ENCODE results near the gene RASL11B. TPM values are rescaled to one million over a fixed set of nuclear protein-coding genes. Genes with fewer than 3 reads are reported as not detected.

RASL11B gene
- total RNA-seq (2014; rRNA removed; shearing (Covaris generic)): 0.10 TPM in 1 of 2 replicates, not detected in the other
- total RNA-seq (2022): not detected in 2 replicates
- not detected for Bru-seq, nascent RNA
- not detected for BruChase-seq, experiment 1, labeled RNA remaining after a 6-hour chase
- BruChase-seq, experiment 2, labeled RNA remaining after a 2-hour chase: not detected
- long read RNA-seq: 0 reads

- Histone ChIP-seq H3K4me3 (ENCODE audit: low read depth, low read length, poor library complexity, severe bottlenecking) (no peak within 1 kb of the TSS), H3K4me2 (ENCODE audit: low read length) (peak within 1 kb of the TSS; percentile 9; the same call in 1 of the 2 replicates), H3K9me3 (ENCODE audit: low read length) (no peaks in the 10 kb centered on the region), H3K27ac (ENCODE audit: low read depth, low read length, poor library complexity, severe bottlenecking) (no peak within 1 kb of the TSS), H3K4me1 (ENCODE audit: insufficient read depth, low read length, poor library complexity, severe bottlenecking) (no peaks in the 10 kb centered on the region), H3K79me2 (ENCODE audit: insufficient read depth, low read depth, low read length) (no peaks in the 10 kb centered on the region), H2AFZ (ENCODE audit: low read length) (no peak within 1 kb of the TSS), H4K20me1 (ENCODE audit: insufficient read depth, low read length) (no peaks in the 10 kb centered on the region), H3K9me2 (ENCODE audit: insufficient read depth, low read length) (no peaks in the 10 kb centered on the region), H3K36me3 (ENCODE audit: insufficient read depth, low read length) (no peaks in the 10 kb centered on the region)
- intact Hi-C loops (cut with micrococcal nuclease; ENCODE audit: unreplicated experiment): loop anchor here (10.0 kb wide), 1 partner anchor 487 kb away; no protein-coding TSS in a partner anchor
- no peak for TF ChIP-seq EZH2phosphoT487 (IDR thresholded peaks at IDR 0.05; ENCODE audit: borderline replicate concordance, low read depth, low read length)
- TF ChIP-seq CTCF (conservative IDR thresholded peaks at IDR 0.05; ENCODE audit: low read length): no peak
- ChIA-PET CTCF (ENCODE audit: unreplicated experiment) (no interaction called here), POLR2A (no interaction called here)
- no peak for DNase-seq (ENCODE audit: low spot score)
- no TSS peak for BruUV-seq (replicated peaks)
Observed at GRCh38 chr4:52861879-52862616, at the start of gene RASL11B. Gene RASL11B, plus strand, starts transcription at chr4:52862317. Its CDS starts 191 bp downstream, at chr4:52862508.

DNA sequence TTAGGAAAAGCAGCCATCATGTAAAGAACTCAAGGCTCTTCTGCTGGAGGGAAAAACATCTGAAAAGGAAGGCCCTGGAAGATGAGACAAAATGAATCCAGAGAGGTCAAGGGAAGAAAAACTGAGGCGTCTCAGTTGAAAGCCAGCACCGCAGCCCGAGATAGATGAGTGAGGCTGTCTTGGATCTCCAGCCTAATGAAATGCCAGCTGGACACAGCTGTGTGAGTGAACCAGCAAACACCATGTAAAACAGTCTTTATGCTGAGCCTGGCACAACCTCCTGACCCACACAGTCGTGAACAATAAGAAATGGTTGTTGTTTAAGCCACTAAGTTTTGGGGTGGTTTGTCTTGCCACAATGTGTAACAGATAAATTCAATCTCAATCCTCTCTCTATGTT is 48.6 kb upstream of the RASL11B start:
- Histone ChIP-seq H3K4me1 (ENCODE audit: insufficient read depth, low read length, poor library complexity, severe bottlenecking) (no peaks in the 10 kb centered on the region), H3K9me3 (ENCODE audit: low read length) (no peaks in the 10 kb centered on the region), H2AFZ (ENCODE audit: low read length) (no peak overlapping the region), H3K9me2 (ENCODE audit: insufficient read depth, low read length) (no peaks in the 10 kb centered on the region), H3K4me2 (ENCODE audit: low read length) (no peak overlapping the region), H4K20me1 (ENCODE audit: insufficient read depth, low read length) (no peaks in the 10 kb centered on the region), H3K36me3 (ENCODE audit: insufficient read depth, low read length) (no peaks in the 10 kb centered on the region), H3K4me3 (ENCODE audit: low read depth, low read length, poor library complexity, severe bottlenecking) (no peak overlapping the region), H3K27ac (ENCODE audit: low read depth, low read length, poor library complexity, severe bottlenecking) (no peak overlapping the region), H3K79me2 (ENCODE audit: insufficient read depth, low read depth, low read length) (no peaks in the 10 kb centered on the region)
- POLR2A ChIA-PET: no interaction called here
- BruUV-seq (replicated peaks): no TSS peak
- CTCF ChIA-PET (ENCODE audit: unreplicated experiment): no interaction called here
- TF ChIP-seq CTCF (conservative IDR thresholded peaks at IDR 0.05; ENCODE audit: low read length): no peak
- no peak for TF ChIP-seq EZH2phosphoT487 (IDR thresholded peaks at IDR 0.05; ENCODE audit: borderline replicate concordance, low read depth, low read length)
- DNase-seq (ENCODE audit: low spot score): no peak
- intact Hi-C loops (cut with micrococcal nuclease; ENCODE audit: unreplicated experiment): no loop called here

GRCh38 chr4:52822583-52822971 is 39.5 kb upstream of the RASL11B start:
- no TSS peak for BruUV-seq (replicated peaks)
- H3K36me3 ChIP-seq (ENCODE audit: insufficient read depth, low read length): no peaks in the 10 kb centered on the region
- H3K4me1 ChIP-seq (ENCODE audit: insufficient read depth, low read length, poor library complexity, severe bottlenecking): no peaks in the 10 kb centered on the region
- no peak overlapping the region for H2AFZ ChIP-seq (ENCODE audit: low read length)
- H3K4me3 ChIP-seq (ENCODE audit: low read depth, low read length, poor library complexity, severe bottlenecking): no peak overlapping the region
- no peaks in the 10 kb centered on the region for H3K79me2 ChIP-seq (ENCODE audit: insufficient read depth, low read depth, low read length)
- H3K27ac ChIP-seq (ENCODE audit: low read depth, low read length, poor library complexity, severe bottlenecking): no peak overlapping the region
- ChIA-PET POLR2A (no interaction called here), CTCF (ENCODE audit: unreplicated experiment) (no interaction called here)
- no peak for TF ChIP-seq EZH2phosphoT487 (IDR thresholded peaks at IDR 0.05; ENCODE audit: borderline replicate concordance, low read depth, low read length)
- no peak for TF ChIP-seq CTCF (conservative IDR thresholded peaks at IDR 0.05; ENCODE audit: low read length)
- H3K4me2 ChIP-seq (ENCODE audit: low read length): no peak overlapping the region
- no peak for DNase-seq (ENCODE audit: low spot score)
- H3K9me2 ChIP-seq (ENCODE audit: insufficient read depth, low read length): no peaks in the 10 kb centered on the region
- H3K9me3 ChIP-seq (ENCODE audit: low read length): no peaks in the 10 kb centered on the region
- intact Hi-C loops (cut with micrococcal nuclease; ENCODE audit: unreplicated experiment): no loop called here
- no peaks in the 10 kb centered on the region for H4K20me1 ChIP-seq (ENCODE audit: insufficient read depth, low read length)

All from OCI-LY7 (cell line).